A549 (cell line): ENCODE measurements around the gene APOBEC3A.

Source experiments
- EP300 ChIP-seq, 2 experiments: fragments of >200 bp; sonication (Bioruptor Twin); formaldehyde crosslinking; IDR thresholded peaks; 2 replicates in 1 of 2; 3 replicates in 1 of 2; pipeline ENCODE4 v1.6.1; 2016 to 2017
- RAD21 ChIP-seq, 2 experiments: fragments of >200 bp in 1 of 2; sonication (Bioruptor Twin) in 1 of 2; formaldehyde crosslinking in 1 of 2; IDR thresholded peaks in 1 of 2; conservative IDR thresholded peaks in 1 of 2; 2 replicates in 1 of 2; 3 replicates in 1 of 2; pipeline ENCODE4 v1.6.1; 2012 to 2018; ENCODE audit warnings: inconsistent platforms in 1 of 2
- SREBF2 ChIP-seq: fragments of 450-650 bp; IDR thresholded peaks from 2 replicates; pipeline ENCODE4 v1.6.1; 2014; ENCODE audit warnings: mild to moderate bottlenecking, moderate library complexity
- TF ChIP-seq, protein P1 (sequence below): fragments of 450-650 bp; IDR thresholded peaks from 2 replicates; pipeline ENCODE4 v1.6.1; 2014; ENCODE audit warnings: antibody characterized with exemption
- TF ChIP-seq, protein P2 (sequence below): fragments of >200 bp; sonication (Bioruptor Twin); formaldehyde crosslinking; IDR thresholded peaks from 3 replicates; pipeline ENCODE4 v1.5.1; 2016

DNA sequence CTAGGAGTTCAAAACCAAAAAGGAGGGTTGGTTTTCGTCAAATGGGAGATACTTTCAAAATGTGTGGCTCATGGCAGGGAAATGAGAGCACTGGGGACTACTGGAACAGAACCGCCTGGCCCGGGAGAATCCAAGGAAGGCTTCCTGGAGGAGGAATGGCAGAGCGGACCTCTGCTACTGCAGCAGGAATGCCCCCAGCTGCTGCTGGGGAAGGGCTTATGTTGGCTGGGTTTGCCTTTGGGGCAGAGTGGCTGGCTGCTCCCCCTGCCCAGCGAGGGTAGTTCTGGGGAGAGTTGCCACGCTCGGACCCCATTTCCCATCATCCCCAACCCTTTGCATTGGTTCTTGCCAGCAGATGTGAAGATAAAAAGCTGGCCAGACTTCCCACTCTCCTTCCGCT, 10.6 kb upstream of the APOBEC3A start:
- TF ChIP-seq, protein P1, sequence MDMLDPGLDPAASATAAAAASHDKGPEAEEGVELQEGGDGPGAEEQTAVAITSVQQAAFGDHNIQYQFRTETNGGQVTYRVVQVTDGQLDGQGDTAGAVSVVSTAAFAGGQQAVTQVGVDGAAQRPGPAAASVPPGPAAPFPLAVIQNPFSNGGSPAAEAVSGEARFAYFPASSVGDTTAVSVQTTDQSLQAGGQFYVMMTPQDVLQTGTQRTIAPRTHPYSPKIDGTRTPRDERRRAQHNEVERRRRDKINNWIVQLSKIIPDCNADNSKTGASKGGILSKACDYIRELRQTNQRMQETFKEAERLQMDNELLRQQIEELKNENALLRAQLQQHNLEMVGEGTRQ = no peak
- TF ChIP-seq, protein P2, sequence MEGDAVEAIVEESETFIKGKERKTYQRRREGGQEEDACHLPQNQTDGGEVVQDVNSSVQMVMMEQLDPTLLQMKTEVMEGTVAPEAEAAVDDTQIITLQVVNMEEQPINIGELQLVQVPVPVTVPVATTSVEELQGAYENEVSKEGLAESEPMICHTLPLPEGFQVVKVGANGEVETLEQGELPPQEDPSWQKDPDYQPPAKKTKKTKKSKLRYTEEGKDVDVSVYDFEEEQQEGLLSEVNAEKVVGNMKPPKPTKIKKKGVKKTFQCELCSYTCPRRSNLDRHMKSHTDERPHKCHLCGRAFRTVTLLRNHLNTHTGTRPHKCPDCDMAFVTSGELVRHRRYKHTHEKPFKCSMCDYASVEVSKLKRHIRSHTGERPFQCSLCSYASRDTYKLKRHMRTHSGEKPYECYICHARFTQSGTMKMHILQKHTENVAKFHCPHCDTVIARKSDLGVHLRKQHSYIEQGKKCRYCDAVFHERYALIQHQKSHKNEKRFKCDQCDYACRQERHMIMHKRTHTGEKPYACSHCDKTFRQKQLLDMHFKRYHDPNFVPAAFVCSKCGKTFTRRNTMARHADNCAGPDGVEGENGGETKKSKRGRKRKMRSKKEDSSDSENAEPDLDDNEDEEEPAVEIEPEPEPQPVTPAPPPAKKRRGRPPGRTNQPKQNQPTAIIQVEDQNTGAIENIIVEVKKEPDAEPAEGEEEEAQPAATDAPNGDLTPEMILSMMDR = no peak
- no peak for TF ChIP-seq RAD21 (conservative IDR thresholded peaks at IDR 0.05 in 1 of 2, IDR thresholded peaks at IDR 0.05 in 1 of 2)
- no peak for TF ChIP-seq EP300 (IDR thresholded peaks at IDR 0.05)
- no peak for TF ChIP-seq SREBF2
